HL-60 (cell line): Measurements from ENCODE around the gene FAM184B.
A peak's percentile ranks its signal among the peaks of the same experiment; 100 is the strongest.

Experiments used
- DNase-seq, 2 experiments: peaks; one replicate each; pipeline ENCODE4 v3.0.0-alpha.2; 2010 to 2020; ENCODE audit warnings: low read depth in 1 of 2, low spot score in 1 of 2
- H3K27ac ChIP-seq: fragments of 250-450 bp; sonication (Bioruptor Pico); replicated peaks from 2 replicates; pipeline ENCODE4 v1.5.1; 2020; ENCODE audit warnings: mild to moderate bottlenecking, moderate library complexity
- H3K27me3 ChIP-seq: fragments of 250-450 bp; sonication (Bioruptor Pico); 2 replicates; pipeline ENCODE4 v1.5.1; 2021; ENCODE audit warnings: mild to moderate bottlenecking, moderate library complexity; ENCODE audit not compliant: insufficient read depth, poor library complexity, severe bottlenecking
- H3K4me3 ChIP-seq: replicated peaks from 2 replicates; pipeline ENCODE4 v1.5.1; 2011; ENCODE audit warnings: mild to moderate bottlenecking, control low read depth, low read length; ENCODE audit not compliant: insufficient read depth
- CTCF ChIP-seq: IDR thresholded peaks from one replicate; pipeline ENCODE4 v1.5.1; 2011; ENCODE audit warnings: low read length, control low read depth, inconsistent platforms; ENCODE audit not compliant: insufficient read depth
- GABPA ChIP-seq: IDR thresholded peaks from 2 replicates; pipeline ENCODE4 v1.6.1; 2012; ENCODE audit warnings: low read depth
- POLR2AphosphoS5 ChIP-seq: IDR thresholded peaks from 2 replicates; pipeline ENCODE4 v1.6.1; 2012; ENCODE audit warnings: low read depth
- REST ChIP-seq: IDR thresholded peaks from 2 replicates; pipeline ENCODE4 v1.6.1; 2012; ENCODE audit warnings: low read depth; ENCODE audit not compliant: insufficient replicate concordance
- SPI1 ChIP-seq: IDR thresholded peaks from 2 replicates; pipeline ENCODE4 v1.6.1; 2012; ENCODE audit warnings: low read depth, mild to moderate bottlenecking, borderline replicate concordance

Gene FAM184B

GRCh38 chr4:17639136-17639535 lies 142.3 kb downstream of the FAM184B start:
- Histone ChIP-seq H3K4me3 (no peak overlapping the region), H3K27me3 (no peaks in the 10 kb centered on the region), H3K27ac (no peak overlapping the region)
- TF ChIP-seq SPI1 (no peak), CTCF (no peak), POLR2AphosphoS5 (no peak), GABPA (no peak), REST (no peak)
- no peak for DNase-seq

- Histone ChIP-seq H3K27ac (no peak overlapping the region), H3K4me3 (no peak overlapping the region), H3K27me3 (no peaks in the 10 kb centered on the region)
- TF ChIP-seq REST (no peak), CTCF (peak; percentile 83), POLR2AphosphoS5 (peak; percentile 58; the same call in 1 of the 2 replicates)
- peak; percentile 38 to 71 for DNase-seq
Observed at GRCh38 chr4:17636696-17637622, 144.5 kb downstream of the FAM184B start.

- no peak overlapping the region for H3K4me3 ChIP-seq
- H3K27me3 ChIP-seq = no peaks in the 10 kb centered on the region
- no peak for TF ChIP-seq SPI1
- TF ChIP-seq POLR2AphosphoS5 = no peak
- H3K27ac ChIP-seq = no peak overlapping the region
- no peak for DNase-seq
Observed at GRCh38 chr4:17636341-17636695, 145.1 kb downstream of the FAM184B start.

GRCh38 chr4:17635056-17635455 lies 146.4 kb downstream of the FAM184B start:
- DNase-seq = peak in 1 of 2 experiments; percentile 31
- no peak overlapping the region for H3K4me3 ChIP-seq
- H3K27ac ChIP-seq = no peak overlapping the region
- H3K27me3 ChIP-seq = no peaks in the 10 kb centered on the region
- TF ChIP-seq REST (no peak), SPI1 (peak; percentile 74; the same call in 1 of the 2 replicates), GABPA (peak; percentile 41; the same call in 1 of the 2 replicates), POLR2AphosphoS5 (no peak), CTCF (no peak)
